Transverse colon (tissue), 4 donors: ENCODE measurements around the gene STAC.

Experiments
- POLR2AphosphoS5 ChIP-seq, 3 donors: sonication (generic); formaldehyde crosslinking; IDR thresholded peaks; one replicate each; pipeline ENCODE4 v1.6.1; 2016; ENCODE audit warnings: antibody characterized with exemption in 3 of 3
- TF ChIP-seq, protein P1 (sequence below), 5 experiments: fragments of 200-600 bp in 3 of 5; fragments of 450-650 bp in 2 of 5; sonication (generic) in 3 of 5; IDR thresholded peaks; 1 replicate in 2 of 5; 2 replicates in 3 of 5; pipeline ENCODE4 v1.5.1; 2016 to 2017; ENCODE audit warnings: antibody characterized with exemption in 5 of 5, inconsistent platforms in 3 of 5, mild to moderate bottlenecking in 2 of 5, moderate library complexity in 1 of 5

DNA sequence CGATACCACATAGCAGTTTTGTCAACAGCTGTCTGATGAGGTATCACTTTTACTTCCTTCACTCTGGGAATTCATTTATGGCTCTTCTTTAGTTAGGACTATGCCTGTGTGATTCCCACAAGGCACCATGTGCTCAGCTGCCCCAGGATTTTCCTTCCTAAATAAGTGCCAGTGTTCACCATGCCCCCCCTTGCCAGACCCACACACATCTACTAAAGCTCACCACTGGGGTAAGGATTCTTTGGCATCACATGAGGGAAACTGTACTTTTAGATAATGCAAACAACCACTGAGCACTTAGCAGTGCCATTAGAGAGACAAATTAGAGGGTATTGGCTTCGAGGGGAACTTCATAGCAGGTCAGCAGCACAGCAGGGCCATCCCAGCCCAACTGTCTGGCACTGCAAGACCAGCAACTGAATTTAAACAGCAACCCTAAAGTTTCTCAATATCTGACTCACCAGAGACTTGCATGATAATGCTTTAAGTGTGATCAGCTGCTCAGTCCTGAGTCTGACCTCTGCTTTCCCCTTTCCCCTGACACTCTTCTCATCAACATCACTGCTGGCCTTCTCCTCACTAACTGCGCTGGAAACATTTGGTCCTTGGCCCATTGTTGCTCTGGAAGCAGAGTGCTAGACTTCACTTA, 114.3 kb downstream of the STAC start:
- TF ChIP-seq, protein P1, sequence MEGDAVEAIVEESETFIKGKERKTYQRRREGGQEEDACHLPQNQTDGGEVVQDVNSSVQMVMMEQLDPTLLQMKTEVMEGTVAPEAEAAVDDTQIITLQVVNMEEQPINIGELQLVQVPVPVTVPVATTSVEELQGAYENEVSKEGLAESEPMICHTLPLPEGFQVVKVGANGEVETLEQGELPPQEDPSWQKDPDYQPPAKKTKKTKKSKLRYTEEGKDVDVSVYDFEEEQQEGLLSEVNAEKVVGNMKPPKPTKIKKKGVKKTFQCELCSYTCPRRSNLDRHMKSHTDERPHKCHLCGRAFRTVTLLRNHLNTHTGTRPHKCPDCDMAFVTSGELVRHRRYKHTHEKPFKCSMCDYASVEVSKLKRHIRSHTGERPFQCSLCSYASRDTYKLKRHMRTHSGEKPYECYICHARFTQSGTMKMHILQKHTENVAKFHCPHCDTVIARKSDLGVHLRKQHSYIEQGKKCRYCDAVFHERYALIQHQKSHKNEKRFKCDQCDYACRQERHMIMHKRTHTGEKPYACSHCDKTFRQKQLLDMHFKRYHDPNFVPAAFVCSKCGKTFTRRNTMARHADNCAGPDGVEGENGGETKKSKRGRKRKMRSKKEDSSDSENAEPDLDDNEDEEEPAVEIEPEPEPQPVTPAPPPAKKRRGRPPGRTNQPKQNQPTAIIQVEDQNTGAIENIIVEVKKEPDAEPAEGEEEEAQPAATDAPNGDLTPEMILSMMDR (IDR thresholded peaks at IDR 0.05), result no peak
- TF ChIP-seq POLR2AphosphoS5 (IDR thresholded peaks at IDR 0.05), result no peak
